ENCODE data around the gene UCP2. TPM values are rescaled to one million over a fixed set of nuclear protein-coding genes. Genes with fewer than 3 reads are reported as not detected.

The UCP2 gene
- total and polyA plus RNA-seq, 9 of the 15 experiments (the other 6 are each of a cell fraction or from before 2014, with no cell fraction given) = 19.2 to 216 (median 87.9) TPM

GRCh38 chr11:74005721-74006517, 23.3 kb upstream of the UCP2 start (continued):
- no peak for TF ChIP-seq BDP1 (IDR thresholded peaks at IDR 0.05; ENCODE audit: insufficient read depth, insufficient read length)
- TF ChIP-seq CBX3 (IDR thresholded peaks at IDR 0.05; ENCODE audit: borderline replicate concordance in 1 of 2, low read length in 2 of 2) = no peak
- TF ChIP-seq ZMIZ1 (IDR thresholded peaks at IDR 0.05; ENCODE audit: low read depth in 2 of 2, low read length in 2 of 2) = no peak
- no peak for TF ChIP-seq BCOR (IDR thresholded peaks at IDR 0.05)
- TF ChIP-seq TCF7 (IDR thresholded peaks at IDR 0.05; ENCODE audit: borderline replicate concordance) = no peak
- TF ChIP-seq BRD9 (IDR thresholded peaks at IDR 0.05; ENCODE audit: low read depth, partially characterized antibody) = no peak
- no peak for TF ChIP-seq LEF1 (IDR thresholded peaks at IDR 0.05)
- TF ChIP-seq USF1 (CRISPR knock-in tag; IDR thresholded peaks at IDR 0.05) = no peak

Measured in K562 (cell line).